DMS 273 (cell line): ENCODE results near the gene DNAJC30.

Experiments
- DNase-seq: peaks from one replicate; lab custom pipeline; 2025; ENCODE audit not compliant: unreplicated experiment; lab: John Stamatoyannopoulos, UW

The DNAJC30 gene

DNA sequence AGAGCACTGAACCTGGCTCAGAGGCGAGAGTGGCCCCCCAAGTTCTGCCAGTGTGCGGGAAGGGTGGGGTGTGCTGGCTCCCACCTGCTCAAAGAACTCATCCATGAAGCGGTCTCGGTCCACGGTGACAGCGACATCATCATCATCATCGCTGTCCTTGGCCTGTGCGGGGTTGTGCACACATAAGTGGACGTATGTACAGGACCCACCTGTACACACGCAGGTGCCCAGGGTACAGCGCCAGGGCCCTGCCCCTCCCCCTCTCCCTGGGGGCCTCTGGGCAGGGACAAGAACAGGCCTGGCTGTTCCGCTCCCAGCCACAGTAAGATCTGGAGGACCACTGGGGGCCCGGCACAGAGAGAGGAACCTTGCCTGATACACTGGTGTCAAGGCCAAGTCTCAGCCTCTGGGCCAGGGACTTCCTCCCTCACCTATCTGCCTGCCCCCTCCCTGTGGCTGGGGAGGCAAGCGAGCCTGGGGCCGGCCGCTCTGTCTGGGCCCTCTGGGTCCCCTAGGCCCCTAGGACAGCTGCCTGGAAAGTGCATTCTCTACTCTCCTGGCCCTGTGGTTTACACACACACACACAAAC is 25.8 kb upstream of the DNAJC30 start:
- no peak for DNase-seq

GRCh38 chr7:73707045-73707631 is 23.9 kb upstream of the DNAJC30 start:
- DNase-seq = peak; percentile 96

DNA sequence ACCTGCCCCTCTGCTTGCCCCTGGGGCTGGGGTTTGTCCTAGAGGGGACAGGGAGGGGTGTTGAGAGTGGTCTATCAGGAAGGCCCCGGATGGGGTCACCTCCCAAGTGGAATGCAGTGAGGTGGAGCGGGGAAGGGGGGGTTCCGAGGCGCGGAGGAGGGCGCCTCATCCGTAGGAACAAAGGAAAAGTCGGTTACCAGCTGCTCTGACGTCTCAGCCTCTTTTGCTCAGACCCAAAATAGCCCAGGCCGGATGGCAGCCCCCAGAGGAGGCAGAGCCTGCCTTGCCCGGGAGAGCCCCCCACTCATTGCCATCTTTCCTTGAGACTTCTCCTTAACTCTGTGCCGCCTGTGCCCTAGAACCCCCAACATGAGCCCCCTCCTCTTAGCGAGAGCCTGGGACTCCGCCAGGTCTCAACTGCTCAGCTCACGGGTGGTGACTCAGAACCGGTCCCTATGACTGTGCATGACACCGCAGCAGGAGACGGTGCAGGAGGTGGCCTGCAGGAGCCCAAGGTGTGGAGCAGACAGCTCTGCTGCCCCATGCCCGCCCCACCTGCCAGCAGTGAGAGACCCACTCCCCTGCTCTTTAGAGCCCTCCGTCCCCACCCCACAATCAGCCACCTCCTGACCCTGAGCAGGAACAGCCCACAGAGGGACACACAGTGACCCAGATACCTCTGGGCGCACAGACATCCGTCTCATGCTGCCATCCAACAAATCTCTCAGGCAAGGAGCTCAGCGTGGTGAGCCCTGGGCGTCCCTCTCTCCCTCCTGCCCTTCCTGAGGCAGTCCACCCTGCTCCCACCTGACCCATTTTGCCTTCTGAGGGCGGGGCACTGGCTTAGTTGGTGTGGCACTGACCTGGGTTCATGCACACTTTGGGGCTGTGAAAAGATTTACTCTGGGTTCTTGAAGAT is 23.1 kb upstream of the DNAJC30 start:
- DNase-seq = peak; percentile 87

DNA sequence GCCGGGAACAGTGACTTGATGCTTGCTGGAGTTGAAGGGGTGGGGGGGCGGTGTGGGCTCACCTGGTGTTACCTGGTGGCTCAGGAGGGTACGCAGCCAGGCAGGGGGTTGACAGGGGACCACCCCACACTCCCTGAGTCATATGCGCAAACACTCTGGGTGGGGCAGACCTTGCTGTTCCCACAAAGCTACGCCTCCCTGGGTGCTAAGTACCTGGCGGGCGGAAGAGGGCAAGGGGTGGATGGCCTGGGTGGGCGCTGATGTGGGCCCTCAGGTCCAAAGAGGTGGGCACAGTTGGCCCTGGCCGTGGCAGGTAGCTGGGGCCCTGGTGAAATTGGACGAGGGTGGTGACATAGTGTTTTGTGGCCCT is 22.3 kb upstream of the DNAJC30 start:
- DNase-seq = peak; percentile 78

DNA sequence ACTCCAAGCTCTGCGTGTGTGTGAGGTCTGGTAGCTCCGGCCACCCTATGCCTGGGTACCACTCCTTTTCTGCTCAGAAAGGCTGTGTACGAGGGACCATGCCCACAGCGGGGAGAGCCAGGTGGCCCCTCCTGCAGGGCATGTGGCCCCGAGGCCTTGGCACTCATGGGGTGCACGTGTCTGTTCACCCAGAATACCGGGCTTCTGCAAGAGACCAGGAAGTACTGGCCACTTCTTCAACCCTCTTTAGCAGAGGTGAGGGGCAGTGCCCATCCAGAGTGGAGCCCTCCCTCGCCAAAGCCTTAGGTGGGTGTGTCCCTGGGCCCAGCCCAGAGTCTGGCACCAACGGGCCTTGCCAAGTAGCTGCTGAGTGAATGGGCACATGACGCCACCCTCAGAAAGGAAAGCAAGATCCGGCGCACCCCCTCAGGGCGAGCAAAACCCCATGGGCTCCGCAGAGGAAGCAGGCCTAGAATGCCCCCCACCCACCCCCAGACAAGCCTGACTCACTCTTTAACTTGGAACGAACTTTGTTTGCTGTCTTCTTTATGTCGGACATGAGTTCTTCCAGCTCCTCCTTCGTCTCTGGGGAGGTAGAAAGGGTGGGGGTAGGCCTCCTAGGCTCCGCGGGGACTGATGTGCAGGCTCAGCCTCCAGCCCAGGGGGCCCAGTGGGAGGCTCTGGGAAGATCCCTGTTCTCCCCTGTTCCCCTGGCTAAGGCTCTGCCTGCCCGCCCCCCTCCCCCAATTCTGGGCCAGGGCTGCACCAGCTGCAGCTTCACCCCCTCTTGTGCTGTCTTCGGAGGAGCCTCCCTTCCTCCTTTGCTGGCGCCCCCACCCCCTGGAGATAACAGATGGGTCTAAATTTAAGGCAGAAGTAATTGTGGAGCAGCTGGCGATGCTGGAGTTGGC is 21.6 kb upstream of the DNAJC30 start:
- peak; percentile 97 for DNase-seq

GRCh38 chr7:73703757-73704639 is 20.7 kb upstream of the DNAJC30 start:
- DNase-seq = peak; percentile 77

- no peak for DNase-seq
Measured at GRCh38 chr7:73703225-73703624, 20.0 kb upstream of the DNAJC30 start.

GRCh38 chr7:73702665-73703064 is 19.4 kb upstream of the DNAJC30 start:
- no peak for DNase-seq

DNA sequence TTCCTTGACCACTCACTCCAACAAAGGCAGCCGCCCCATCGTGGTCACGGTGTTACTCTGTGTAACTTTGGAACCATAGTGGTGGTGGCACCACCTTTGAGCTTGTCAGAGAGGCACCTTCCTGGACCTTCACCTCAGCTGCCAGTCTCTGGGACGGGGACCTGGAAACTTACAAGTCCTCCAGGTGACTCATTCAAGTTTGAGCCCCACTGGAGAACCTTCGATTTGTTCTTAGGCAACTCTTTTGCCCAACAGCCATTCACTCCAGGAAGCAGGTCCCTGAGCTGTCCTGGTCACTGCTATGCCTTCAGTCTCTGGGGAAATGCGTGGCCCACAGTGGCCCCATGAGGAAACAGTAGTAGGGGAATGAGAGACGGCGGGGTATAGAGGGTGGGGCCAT is 19.0 kb upstream of the DNAJC30 start:
- no peak for DNase-seq

- peak; percentile 96 for DNase-seq
Measured at GRCh38 chr7:73701357-73701995, 18.2 kb upstream of the DNAJC30 start.

GRCh38 chr7:73700581-73701134 is 17.4 kb upstream of the DNAJC30 start:
- no peak for DNase-seq

GRCh38 chr7:73700069-73700423 is 16.8 kb upstream of the DNAJC30 start:
- DNase-seq = peak; percentile 55

DNA sequence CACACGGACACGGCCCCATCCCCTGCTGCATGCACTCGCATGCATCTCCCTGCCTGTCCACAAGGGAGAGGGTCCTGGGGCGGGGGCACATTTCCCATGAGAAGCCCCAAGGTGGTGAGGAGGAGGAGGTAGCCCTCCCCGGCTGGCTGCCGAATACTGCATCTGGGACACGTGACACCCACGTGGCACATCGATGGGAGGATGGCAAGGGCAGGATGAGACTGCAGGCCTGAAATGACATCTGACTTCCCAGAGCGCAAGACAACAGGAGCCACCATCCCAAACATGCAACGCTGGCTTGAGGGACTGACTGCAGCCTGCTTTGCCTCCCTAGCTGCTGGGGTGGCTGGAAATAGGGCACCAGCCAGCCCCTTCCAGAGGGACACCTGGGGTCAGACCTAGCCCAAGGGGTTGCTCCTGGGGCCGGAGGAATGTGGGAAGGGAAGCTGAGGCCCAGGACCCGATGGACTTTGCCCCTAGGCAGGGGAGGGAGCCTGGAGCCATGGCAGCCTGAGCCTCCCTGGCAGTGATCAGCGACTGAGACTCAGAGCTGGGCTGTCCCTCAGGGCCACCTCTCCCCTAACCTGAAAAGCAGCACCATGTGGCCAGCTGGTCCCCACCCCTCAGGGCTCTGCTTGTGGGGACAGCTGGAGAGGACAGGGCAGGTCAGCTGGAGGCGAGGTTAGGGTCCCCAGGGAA is 16.3 kb upstream of the DNAJC30 start:
- DNase-seq = peak; percentile 52

GRCh38 chr7:73698410-73698809 is 15.2 kb upstream of the DNAJC30 start:
- DNase-seq = no peak

GRCh38 chr7:73696372-73696771 is 13.1 kb upstream of the DNAJC30 start:
- no peak for DNase-seq

DNA sequence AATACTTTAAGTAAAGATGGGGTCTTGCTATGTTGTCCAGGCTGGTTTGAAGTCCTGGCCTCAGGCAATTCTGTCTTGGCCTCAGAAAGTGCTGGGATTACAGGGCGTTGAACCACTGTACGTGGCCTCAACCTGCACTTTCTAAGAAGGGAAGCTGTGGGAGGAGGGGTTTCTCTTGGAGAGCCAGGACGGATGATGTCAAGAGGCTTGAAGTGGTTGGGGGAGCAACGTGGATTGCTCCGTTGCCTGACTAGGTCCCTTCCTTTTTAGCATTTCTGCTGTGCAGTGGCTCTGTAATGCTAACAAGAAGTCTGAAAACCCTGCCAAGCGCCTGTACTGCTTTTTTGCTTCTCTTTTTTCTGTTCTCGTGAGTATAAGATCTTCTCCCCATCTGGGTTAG is 7.4 kb upstream of the DNAJC30 start:
- DNase-seq = no peak

- DNase-seq = no peak
Measured at GRCh38 chr7:73688288-73688687, 5.0 kb upstream of the DNAJC30 start.

- DNase-seq = no peak
Measured at GRCh38 chr7:73685311-73685710, 2.1 kb upstream of the DNAJC30 start.
